ENCODE data around the gene ARG1. TPM values are rescaled to one million over a fixed set of nuclear protein-coding genes. Genes with fewer than 3 reads are reported as not detected.

Gene ARG1
- total RNA-seq = not detected in 2 replicates

DNA sequence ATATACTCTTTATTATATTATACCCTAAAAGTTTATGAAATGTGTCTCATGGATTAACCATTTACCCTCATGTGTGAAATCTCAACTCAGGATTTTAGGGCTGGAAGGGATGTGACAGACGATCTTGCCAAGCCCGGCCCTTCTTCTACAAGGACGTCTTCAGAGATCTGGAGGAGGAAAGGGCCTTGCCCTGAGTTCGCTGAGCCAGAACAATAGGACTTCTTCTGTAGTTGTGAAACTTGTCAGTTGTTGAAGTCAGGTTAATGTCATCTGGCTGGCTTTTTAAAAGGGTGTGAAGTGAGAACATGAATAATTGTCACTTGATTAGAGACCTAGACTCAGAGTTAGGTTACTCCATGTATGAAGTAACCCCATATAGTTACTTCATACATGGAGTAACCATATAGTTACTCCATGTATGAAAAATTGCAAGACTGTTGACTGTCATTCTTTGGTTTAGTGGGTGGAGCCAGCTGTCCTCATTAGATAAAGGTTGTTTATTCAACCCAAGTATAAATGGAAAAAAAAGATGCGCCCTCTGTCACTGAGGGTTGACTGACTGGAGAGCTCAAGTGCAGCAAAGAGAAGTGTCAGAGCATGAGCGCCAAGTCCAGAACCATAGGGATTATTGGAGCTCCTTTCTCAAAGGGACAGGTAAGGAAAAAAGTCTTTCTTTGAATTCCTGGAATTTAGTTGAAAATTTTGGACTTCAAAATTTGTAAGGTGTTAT, at the start of gene ARG1:
ARG1 (plus strand) TSS at position 541 of the 730 bp plus-strand sequence; CDS start at position 598, 57 bp downstream.

DNA sequence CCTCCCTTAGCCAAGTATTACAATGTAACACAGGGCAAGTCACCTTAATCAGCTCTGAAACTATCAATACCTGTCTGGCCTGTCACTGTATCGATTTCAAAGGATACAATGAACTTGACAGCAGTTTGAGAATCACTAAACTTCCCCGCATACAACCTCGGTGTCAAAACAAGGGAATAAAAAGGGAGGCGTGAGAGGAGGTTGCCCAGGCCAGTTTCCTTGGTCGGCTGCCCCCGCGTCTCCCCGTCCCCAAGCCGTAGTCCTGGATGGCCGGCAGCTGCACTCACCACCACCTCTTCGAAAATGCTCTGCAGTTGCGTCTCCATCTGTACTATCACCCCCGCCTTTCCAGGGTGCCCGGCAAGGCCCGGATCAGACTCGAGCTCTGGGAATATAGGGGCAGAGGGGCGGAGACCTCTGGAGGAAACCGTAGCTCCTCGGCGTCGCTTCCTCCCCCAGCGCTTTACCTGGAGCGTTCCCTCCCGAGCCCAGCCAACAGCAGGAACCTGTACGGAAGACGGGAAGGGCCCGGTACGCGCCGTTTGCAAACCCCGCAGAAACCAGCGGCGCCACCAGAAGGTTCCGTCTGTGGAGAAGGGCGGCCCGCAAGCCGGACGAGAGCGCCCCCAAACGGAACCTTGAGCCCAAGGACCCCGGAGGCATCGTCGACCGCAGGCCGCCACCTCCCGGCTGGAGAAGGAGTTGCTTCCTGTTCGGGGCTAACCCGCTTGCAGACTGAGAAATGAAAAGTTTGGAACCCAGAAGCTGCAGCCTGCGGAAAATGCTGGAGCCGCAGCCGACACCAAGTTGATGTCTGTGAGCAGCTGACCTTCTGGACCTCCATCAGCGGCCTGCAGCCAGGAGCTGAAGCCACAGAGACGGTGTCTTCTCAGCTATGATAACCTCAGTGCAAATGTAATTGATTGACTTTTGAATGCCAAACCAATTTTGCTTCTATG, 55.0 kb downstream of the ARG1 start, which contains the start of gene MED23:
MED23 (minus strand) TSS at position 519 of the 959 bp plus-strand sequence; CDS start at position 326, 193 bp downstream.

Other genes starting within 250 kb of the ARG1 start
- 11.2 and 15.3 TPM in 2 replicates for gene MED23, start 55.0 kb downstream of the ARG1 start, total RNA-seq
- not detected in 2 replicates for gene ENPP3, start 64.1 kb downstream of the ARG1 start, total RNA-seq
- gene OR2A4, start 128.2 kb downstream of the ARG1 start, total RNA-seq = 1.4 TPM in 1 of 2 replicates, not detected in the other
- not detected in 2 replicates for gene CTAGE9, start 137.8 kb downstream of the ARG1 start, total RNA-seq
- gene ENPP1, start 234.8 kb downstream of the ARG1 start, total RNA-seq = 0.28 and 0.42 TPM in 2 replicates

All from airway epithelial cell (primary cell).